ENCODE measurements around the gene C2CD4D.
"Not testable (repeated sequence)": the region's sequence is repeated elsewhere in the genome, so short reads cannot be mapped to it uniquely, and the experiment has no call there.

Gene C2CD4D

GRCh38 chr1:151839457-151840403, at the start of gene C2CD4D:
Gene C2CD4D, minus strand, starts transcription at chr1:151839820. Its CDS starts 831 bp downstream, at chr1:151838989.
- H3K27me3 ChIP-seq (ENCODE audit: control insufficient read depth, insufficient read depth, low read length), result peaks cover 10% of the 10 kb centered on the region
- peak within 1 kb of the TSS; percentile 65 for H3K4me3 ChIP-seq (ENCODE audit: low read length)
- H3K27ac ChIP-seq (ENCODE audit: low read depth, low read length), result no peak within 1 kb of the TSS
- H3K36me3 ChIP-seq (ENCODE audit: control insufficient read depth, insufficient read depth, low read length), result no peaks in the 10 kb centered on the region
- H3K4me1 ChIP-seq (ENCODE audit: control insufficient read depth, insufficient read depth, low read length), result no peaks in the 10 kb centered on the region
- H3K9ac ChIP-seq (ENCODE audit: low read length), result peak within 1 kb of the TSS; percentile 56

- Histone ChIP-seq H3K27me3 (ENCODE audit: control insufficient read depth, insufficient read depth, low read length) (no peaks in the 10 kb centered on the region), H3K4me1 (ENCODE audit: control insufficient read depth, insufficient read depth, low read length) (no peaks in the 10 kb centered on the region), H3K4me3 (ENCODE audit: low read length) (no peak overlapping the region), H3K36me3 (ENCODE audit: control insufficient read depth, insufficient read depth, low read length) (peaks cover 6% of the 10 kb centered on the region), H3K9ac (ENCODE audit: low read length) (no peak overlapping the region), H3K27ac (ENCODE audit: low read depth, low read length) (no peak overlapping the region)
Observed at GRCh38 chr1:151888972-151889570, 49.5 kb upstream of the C2CD4D start.

GRCh38 chr1:151887028-151887427, 47.4 kb upstream of the C2CD4D start:
- Histone ChIP-seq H3K27me3 (ENCODE audit: control insufficient read depth, insufficient read depth, low read length) (no peaks in the 10 kb centered on the region), H3K4me1 (ENCODE audit: control insufficient read depth, insufficient read depth, low read length) (no peaks in the 10 kb centered on the region), H3K4me3 (ENCODE audit: low read length) (no peak overlapping the region), H3K9ac (ENCODE audit: low read length) (no peak overlapping the region), H3K36me3 (ENCODE audit: control insufficient read depth, insufficient read depth, low read length) (peaks cover 3% of the 10 kb centered on the region), H3K27ac (ENCODE audit: low read depth, low read length) (no peak overlapping the region)

- Histone ChIP-seq H3K4me1 (ENCODE audit: control insufficient read depth, insufficient read depth, low read length) (no peaks in the 10 kb centered on the region), H3K4me3 (ENCODE audit: low read length) (no peak overlapping the region), H3K9ac (ENCODE audit: low read length) (no peak overlapping the region), H3K27me3 (ENCODE audit: control insufficient read depth, insufficient read depth, low read length) (no peaks in the 10 kb centered on the region), H3K27ac (ENCODE audit: low read depth, low read length) (no peak overlapping the region), H3K36me3 (ENCODE audit: control insufficient read depth, insufficient read depth, low read length) (no peaks in the 10 kb centered on the region)
Observed at GRCh38 chr1:151885479-151885878, 45.9 kb upstream of the C2CD4D start.

- not testable (repeated sequence) for H3K27ac ChIP-seq (ENCODE audit: low read depth, low read length); H3K9ac ChIP-seq (ENCODE audit: low read length); H3K27me3 ChIP-seq (ENCODE audit: control insufficient read depth, insufficient read depth, low read length); H3K4me1 ChIP-seq (ENCODE audit: control insufficient read depth, insufficient read depth, low read length); H3K4me3 ChIP-seq (ENCODE audit: low read length); H3K36me3 ChIP-seq (ENCODE audit: control insufficient read depth, insufficient read depth, low read length)
Observed at GRCh38 chr1:151884879-151885278, 45.3 kb upstream of the C2CD4D start.

- not testable (repeated sequence) for H3K4me1 ChIP-seq (ENCODE audit: control insufficient read depth, insufficient read depth, low read length); H3K27ac ChIP-seq (ENCODE audit: low read depth, low read length); H3K9ac ChIP-seq (ENCODE audit: low read length); H3K36me3 ChIP-seq (ENCODE audit: control insufficient read depth, insufficient read depth, low read length); H3K4me3 ChIP-seq (ENCODE audit: low read length); H3K27me3 ChIP-seq (ENCODE audit: control insufficient read depth, insufficient read depth, low read length)
Observed at GRCh38 chr1:151884445-151884844, 44.8 kb upstream of the C2CD4D start.

GRCh38 chr1:151883898-151884297, 44.3 kb upstream of the C2CD4D start:
- H3K9ac ChIP-seq (ENCODE audit: low read length); H3K4me1 ChIP-seq (ENCODE audit: control insufficient read depth, insufficient read depth, low read length); H3K27me3 ChIP-seq (ENCODE audit: control insufficient read depth, insufficient read depth, low read length); H3K36me3 ChIP-seq (ENCODE audit: control insufficient read depth, insufficient read depth, low read length); H3K4me3 ChIP-seq (ENCODE audit: low read length); H3K27ac ChIP-seq (ENCODE audit: low read depth, low read length): not testable (repeated sequence)

GRCh38 chr1:151882918-151883317, 43.3 kb upstream of the C2CD4D start:
- H3K27ac ChIP-seq (ENCODE audit: low read depth, low read length); H3K36me3 ChIP-seq (ENCODE audit: control insufficient read depth, insufficient read depth, low read length); H3K4me3 ChIP-seq (ENCODE audit: low read length); H3K9ac ChIP-seq (ENCODE audit: low read length); H3K27me3 ChIP-seq (ENCODE audit: control insufficient read depth, insufficient read depth, low read length); H3K4me1 ChIP-seq (ENCODE audit: control insufficient read depth, insufficient read depth, low read length): not testable (repeated sequence)

GRCh38 chr1:151882466-151882865, 42.8 kb upstream of the C2CD4D start:
- H3K27ac ChIP-seq (ENCODE audit: low read depth, low read length), result no peak overlapping the region
- H3K36me3 ChIP-seq (ENCODE audit: control insufficient read depth, insufficient read depth, low read length), result no peaks in the 10 kb centered on the region
- no peak overlapping the region for H3K4me3 ChIP-seq (ENCODE audit: low read length)
- H3K9ac ChIP-seq (ENCODE audit: low read length), result no peak overlapping the region
- no peaks in the 10 kb centered on the region for H3K4me1 ChIP-seq (ENCODE audit: control insufficient read depth, insufficient read depth, low read length)
- H3K27me3 ChIP-seq (ENCODE audit: control insufficient read depth, insufficient read depth, low read length), result no peaks in the 10 kb centered on the region

GRCh38 chr1:151881479-151881878, 41.9 kb upstream of the C2CD4D start:
- Histone ChIP-seq H3K36me3 (ENCODE audit: control insufficient read depth, insufficient read depth, low read length) (no peaks in the 10 kb centered on the region), H3K4me3 (ENCODE audit: low read length) (no peak overlapping the region), H3K27ac (ENCODE audit: low read depth, low read length) (no peak overlapping the region), H3K9ac (ENCODE audit: low read length) (no peak overlapping the region), H3K4me1 (ENCODE audit: control insufficient read depth, insufficient read depth, low read length) (no peaks in the 10 kb centered on the region), H3K27me3 (ENCODE audit: control insufficient read depth, insufficient read depth, low read length) (no peaks in the 10 kb centered on the region)

GRCh38 chr1:151875419-151876097, 35.9 kb upstream of the C2CD4D start:
- Histone ChIP-seq H3K4me1 (ENCODE audit: control insufficient read depth, insufficient read depth, low read length) (no peaks in the 10 kb centered on the region), H3K27ac (ENCODE audit: low read depth, low read length) (no peak overlapping the region), H3K9ac (ENCODE audit: low read length) (no peak overlapping the region), H3K27me3 (ENCODE audit: control insufficient read depth, insufficient read depth, low read length) (no peaks in the 10 kb centered on the region), H3K36me3 (ENCODE audit: control insufficient read depth, insufficient read depth, low read length) (peaks cover 4% of the 10 kb centered on the region), H3K4me3 (ENCODE audit: low read length) (no peak overlapping the region)

- H3K4me1 ChIP-seq (ENCODE audit: control insufficient read depth, insufficient read depth, low read length); H3K27me3 ChIP-seq (ENCODE audit: control insufficient read depth, insufficient read depth, low read length); H3K9ac ChIP-seq (ENCODE audit: low read length); H3K27ac ChIP-seq (ENCODE audit: low read depth, low read length); H3K4me3 ChIP-seq (ENCODE audit: low read length); H3K36me3 ChIP-seq (ENCODE audit: control insufficient read depth, insufficient read depth, low read length): not testable (repeated sequence)
Observed at GRCh38 chr1:151872776-151873175, 33.2 kb upstream of the C2CD4D start.
